Fibroblast of peridontal ligament (primary cell): ENCODE results near the gene EGR2.
A peak's percentile ranks its signal among the peaks of the same experiment; 100 is the strongest.

Source experiments
- DNase-seq: peaks from one replicate; pipeline ENCODE4 v3.0.0-alpha.2; 2010; ENCODE audit errors: extremely low read depth

Gene EGR2

GRCh38 chr10:62816331-62817120 is at the start of gene EGR2:
TSS of gene EGR2 (minus strand) at chr10:62816366. CDS start at chr10:62816029, 337 bp downstream.
- DNase-seq: peak; percentile 90

GRCh38 chr10:62862447-62862846 is 46.3 kb upstream of the EGR2 start:
- DNase-seq: no peak

- DNase-seq: no peak
Measured at GRCh38 chr10:62861507-62861906, 45.3 kb upstream of the EGR2 start.

- DNase-seq: no peak
Measured at GRCh38 chr10:62860946-62861345, 44.8 kb upstream of the EGR2 start.

GRCh38 chr10:62858364-62858763 is 42.2 kb upstream of the EGR2 start:
- DNase-seq: peak; percentile 49

GRCh38 chr10:62856021-62856420 is 39.9 kb upstream of the EGR2 start:
- DNase-seq: no peak

GRCh38 chr10:62853710-62854109 is 37.5 kb upstream of the EGR2 start:
- no peak for DNase-seq

- DNase-seq: no peak
Measured at GRCh38 chr10:62852961-62853702, 37.0 kb upstream of the EGR2 start.

GRCh38 chr10:62851442-62851841 is 35.3 kb upstream of the EGR2 start:
- peak; percentile 8 for DNase-seq

- no peak for DNase-seq
Measured at GRCh38 chr10:62850646-62851045, 34.5 kb upstream of the EGR2 start.

GRCh38 chr10:62847433-62847832 is 31.3 kb upstream of the EGR2 start:
- no peak for DNase-seq

GRCh38 chr10:62844280-62845011 is 28.3 kb upstream of the EGR2 start:
- DNase-seq: no peak

- no peak for DNase-seq
Measured at GRCh38 chr10:62843600-62843999, 27.4 kb upstream of the EGR2 start.

GRCh38 chr10:62842983-62843382 is 26.8 kb upstream of the EGR2 start:
- DNase-seq: no peak

GRCh38 chr10:62839590-62839989 is 23.4 kb upstream of the EGR2 start:
- DNase-seq: no peak

- DNase-seq: peak; percentile 9
Measured at GRCh38 chr10:62831346-62831745, 15.2 kb upstream of the EGR2 start.

GRCh38 chr10:62830679-62831078 is 14.5 kb upstream of the EGR2 start:
- no peak for DNase-seq

GRCh38 chr10:62829622-62830021 is 13.5 kb upstream of the EGR2 start:
- no peak for DNase-seq

- DNase-seq: no peak
Measured at GRCh38 chr10:62826273-62826672, 10.1 kb upstream of the EGR2 start.

- no peak for DNase-seq
Measured at GRCh38 chr10:62820586-62820985, 4.4 kb upstream of the EGR2 start.

- DNase-seq: no peak
Measured at GRCh38 chr10:62819141-62819920, 3.2 kb upstream of the EGR2 start.
